ENCODE data around the gene METTL16.

Gene METTL16

GRCh38 chr17:2383628-2384167, 128.0 kb downstream of the METTL16 start:
- no peaks in the 10 kb centered on the region for H3K27me3 Mint-ChIP-seq
- no peak overlapping the region for H3K27ac Mint-ChIP-seq
- no peaks in the 10 kb centered on the region for H3K9me3 Mint-ChIP-seq (ENCODE audit: low read depth)
- H3K4me1 Mint-ChIP-seq (ENCODE audit: low read depth): peaks cover 6% of the 10 kb centered on the region
- H3K4me3 Mint-ChIP-seq: no peak overlapping the region
- H3K36me3 Mint-ChIP-seq: no peaks in the 10 kb centered on the region

GRCh38 chr17:2380950-2381649, 130.6 kb downstream of the METTL16 start:
- Mint-ChIP-seq H3K27me3 (no peaks in the 10 kb centered on the region), H3K4me3 (no peak overlapping the region), H3K27ac (no peak overlapping the region), H3K4me1 (ENCODE audit: low read depth) (peaks cover 4% of the 10 kb centered on the region), H3K36me3 (no peaks in the 10 kb centered on the region), H3K9me3 (ENCODE audit: low read depth) (no peaks in the 10 kb centered on the region)

- Mint-ChIP-seq H3K4me3 (no peak overlapping the region), H3K36me3 (no peaks in the 10 kb centered on the region), H3K9me3 (ENCODE audit: low read depth) (no peaks in the 10 kb centered on the region), H3K27me3 (no peaks in the 10 kb centered on the region), H3K4me1 (ENCODE audit: low read depth) (peaks cover 4% of the 10 kb centered on the region), H3K27ac (no peak overlapping the region)
Observed at GRCh38 chr17:2380226-2380922, 131.3 kb downstream of the METTL16 start.

- Mint-ChIP-seq H3K4me3 (no peak overlapping the region), H3K36me3 (no peaks in the 10 kb centered on the region), H3K27ac (no peak overlapping the region), H3K27me3 (no peaks in the 10 kb centered on the region), H3K4me1 (ENCODE audit: low read depth) (peaks cover 4% of the 10 kb centered on the region), H3K9me3 (ENCODE audit: low read depth) (no peaks in the 10 kb centered on the region)
Observed at GRCh38 chr17:2379489-2380225, 132.0 kb downstream of the METTL16 start.

GRCh38 chr17:2378905-2379304, 132.8 kb downstream of the METTL16 start:
- Mint-ChIP-seq H3K4me1 (ENCODE audit: low read depth) (peaks cover 4% of the 10 kb centered on the region), H3K4me3 (no peak overlapping the region), H3K27ac (no peak overlapping the region), H3K36me3 (no peaks in the 10 kb centered on the region), H3K27me3 (no peaks in the 10 kb centered on the region), H3K9me3 (ENCODE audit: low read depth) (no peaks in the 10 kb centered on the region)

GRCh38 chr17:2377659-2378058, 134.0 kb downstream of the METTL16 start:
- no peaks in the 10 kb centered on the region for H3K9me3 Mint-ChIP-seq (ENCODE audit: low read depth)
- H3K27me3 Mint-ChIP-seq: no peaks in the 10 kb centered on the region
- H3K4me3 Mint-ChIP-seq: no peak overlapping the region
- no peak overlapping the region for H3K27ac Mint-ChIP-seq
- H3K36me3 Mint-ChIP-seq: no peaks in the 10 kb centered on the region
- peaks cover 1% of the 10 kb centered on the region for H3K4me1 Mint-ChIP-seq (ENCODE audit: low read depth)

- H3K27me3 Mint-ChIP-seq: no peaks in the 10 kb centered on the region
- H3K36me3 Mint-ChIP-seq: no peaks in the 10 kb centered on the region
- H3K9me3 Mint-ChIP-seq (ENCODE audit: low read depth): no peaks in the 10 kb centered on the region
- no peak overlapping the region for H3K4me3 Mint-ChIP-seq
- H3K4me1 Mint-ChIP-seq (ENCODE audit: low read depth): no peaks in the 10 kb centered on the region
- no peak overlapping the region for H3K27ac Mint-ChIP-seq
Observed at GRCh38 chr17:2376107-2376506, 135.6 kb downstream of the METTL16 start.

GRCh38 chr17:2375406-2375805, 136.3 kb downstream of the METTL16 start:
- no peaks in the 10 kb centered on the region for H3K9me3 Mint-ChIP-seq (ENCODE audit: low read depth)
- H3K36me3 Mint-ChIP-seq: no peaks in the 10 kb centered on the region
- no peaks in the 10 kb centered on the region for H3K27me3 Mint-ChIP-seq
- H3K4me1 Mint-ChIP-seq (ENCODE audit: low read depth): no peaks in the 10 kb centered on the region
- H3K27ac Mint-ChIP-seq: no peak overlapping the region
- H3K4me3 Mint-ChIP-seq: no peak overlapping the region

GRCh38 chr17:2374549-2375285, 137.0 kb downstream of the METTL16 start:
- Mint-ChIP-seq H3K36me3 (no peaks in the 10 kb centered on the region), H3K4me1 (ENCODE audit: low read depth) (no peaks in the 10 kb centered on the region), H3K4me3 (no peak overlapping the region), H3K27ac (no peak overlapping the region), H3K9me3 (ENCODE audit: low read depth) (no peaks in the 10 kb centered on the region), H3K27me3 (no peaks in the 10 kb centered on the region)

GRCh38 chr17:2373179-2373578, 138.5 kb downstream of the METTL16 start:
- Mint-ChIP-seq H3K9me3 (ENCODE audit: low read depth) (no peaks in the 10 kb centered on the region), H3K27me3 (no peaks in the 10 kb centered on the region), H3K4me3 (no peak overlapping the region), H3K36me3 (no peaks in the 10 kb centered on the region), H3K27ac (no peak overlapping the region), H3K4me1 (ENCODE audit: low read depth) (no peaks in the 10 kb centered on the region)

GRCh38 chr17:2372681-2373080, 139.0 kb downstream of the METTL16 start:
- no peak overlapping the region for H3K4me3 Mint-ChIP-seq
- H3K9me3 Mint-ChIP-seq (ENCODE audit: low read depth): no peaks in the 10 kb centered on the region
- H3K4me1 Mint-ChIP-seq (ENCODE audit: low read depth): no peaks in the 10 kb centered on the region
- H3K36me3 Mint-ChIP-seq: no peaks in the 10 kb centered on the region
- H3K27me3 Mint-ChIP-seq: no peaks in the 10 kb centered on the region
- H3K27ac Mint-ChIP-seq: no peak overlapping the region

GRCh38 chr17:2372180-2372579, 139.5 kb downstream of the METTL16 start:
- Mint-ChIP-seq H3K36me3 (no peaks in the 10 kb centered on the region), H3K27ac (no peak overlapping the region)

GRCh38 chr17:2371183-2372130, 140.2 kb downstream of the METTL16 start:
- H3K36me3 Mint-ChIP-seq: no peaks in the 10 kb centered on the region
- no peaks in the 10 kb centered on the region for H3K9me3 Mint-ChIP-seq (ENCODE audit: low read depth)
- H3K27ac Mint-ChIP-seq: no peak overlapping the region
- H3K4me1 Mint-ChIP-seq (ENCODE audit: low read depth): no peaks in the 10 kb centered on the region
- H3K27me3 Mint-ChIP-seq: no peaks in the 10 kb centered on the region
- H3K4me3 Mint-ChIP-seq: no peak overlapping the region

More at GRCh38 chr17:2372180-2372579, 139.5 kb downstream of the METTL16 start:
- Mint-ChIP-seq H3K4me1 (ENCODE audit: low read depth) (no peaks in the 10 kb centered on the region), H3K4me3 (no peak overlapping the region), H3K27me3 (no peaks in the 10 kb centered on the region), H3K9me3 (ENCODE audit: low read depth) (no peaks in the 10 kb centered on the region)

GRCh38 chr17:2370211-2370589, 141.5 kb downstream of the METTL16 start:
- Mint-ChIP-seq H3K4me3 (no peak overlapping the region), H3K27me3 (no peaks in the 10 kb centered on the region), H3K4me1 (ENCODE audit: low read depth) (no peaks in the 10 kb centered on the region), H3K36me3 (no peaks in the 10 kb centered on the region), H3K9me3 (ENCODE audit: low read depth) (no peaks in the 10 kb centered on the region), H3K27ac (no peak overlapping the region)

All from activated naive CD8-positive, alpha-beta T cell (primary cell).